Liver (tissue), 9 donors: Measurements from ENCODE around the gene LHX6. TPM values are rescaled to one million over a fixed set of nuclear protein-coding genes. Genes with fewer than 3 reads are reported as not detected.

Source experiments
- DNase-seq: peaks from one replicate; pipeline ENCODE4 v3.0.0-alpha.2; 2017; ENCODE audit warnings: low spot score
- H3K27ac ChIP-seq, 2 donors: one replicate each; pipeline ENCODE4 v1.7.0; 2013; ENCODE audit warnings: inconsistent platforms in 2 of 2, low read length in 2 of 2, control low read depth in 1 of 2, low read depth in 1 of 2, mild to moderate bottlenecking in 1 of 2
- H3K27me3 ChIP-seq, 4 donors: one replicate each; pipeline versions ENCODE4 v1.6.1 to v1.7.0; 2013; ENCODE audit warnings: low read length in 3 of 4, inconsistent platforms in 1 of 4, mild to moderate bottlenecking in 1 of 4, moderate library complexity in 1 of 4; ENCODE audit not compliant: control insufficient read depth in 4 of 4, insufficient read depth in 4 of 4
- H3K36me3 ChIP-seq, 4 donors: one replicate each; pipeline versions ENCODE4 v1.6.1 to v1.7.0; 2013; ENCODE audit warnings: low read length in 3 of 4, mild to moderate bottlenecking in 3 of 4, low read depth in 1 of 4, moderate library complexity in 1 of 4; ENCODE audit not compliant: control insufficient read depth in 4 of 4, insufficient read depth in 3 of 4
- H3K4me1 ChIP-seq, 4 donors: one replicate each; pipeline versions ENCODE4 v1.6.1 to v1.7.0; 2013; ENCODE audit warnings: low read length in 3 of 4, mild to moderate bottlenecking in 3 of 4, moderate library complexity in 1 of 4; ENCODE audit not compliant: control insufficient read depth in 4 of 4, insufficient read depth in 4 of 4
- H3K4me3 ChIP-seq, 3 donors: one replicate each; pipeline versions ENCODE4 v1.6.1 to v1.7.0; 2013; ENCODE audit warnings: low read length in 3 of 3, control low read depth in 1 of 3, low read depth in 1 of 3, mild to moderate bottlenecking in 1 of 3
- H3K9ac ChIP-seq, 2 donors: one replicate each; pipeline ENCODE4 v1.7.0; 2013; ENCODE audit warnings: low read length in 2 of 2, mild to moderate bottlenecking in 2 of 2, moderate library complexity in 2 of 2, control low read depth in 1 of 2, low read depth in 1 of 2
- H3K9me3 ChIP-seq, 4 donors: one replicate each; pipeline versions ENCODE4 v1.6.1 to v1.7.0; 2013; ENCODE audit warnings: low read length in 3 of 4; ENCODE audit not compliant: control insufficient read depth in 4 of 4
- EGR1 ChIP-seq, 2 donors: IDR thresholded peaks; 2 replicates each; pipeline ENCODE4 v1.6.1; 2016 to 2018; ENCODE audit warnings: antibody characterized with exemption in 2 of 2, low read depth in 2 of 2
- FOXA2 ChIP-seq: IDR thresholded peaks from 2 replicates; pipeline ENCODE4 v1.6.1; 2016; ENCODE audit warnings: antibody characterized with exemption
- GABPA ChIP-seq, 2 donors: IDR thresholded peaks in 1 of 2; conservative IDR thresholded peaks in 1 of 2; 2 replicates each; pipeline ENCODE4 v1.6.1; 2016; ENCODE audit warnings: antibody characterized with exemption in 2 of 2, mild to moderate bottlenecking in 1 of 2, moderate library complexity in 1 of 2
- HNF4A ChIP-seq, 2 donors: conservative IDR thresholded peaks; 2 replicates each; pipeline ENCODE4 v1.6.1; 2016; ENCODE audit warnings: antibody characterized with exemption in 2 of 2, mild to moderate bottlenecking in 2 of 2
- JUND ChIP-seq, 2 donors: IDR thresholded peaks; 2 replicates each; pipeline ENCODE4 v1.6.1; 2016; ENCODE audit warnings: antibody characterized with exemption in 2 of 2
- RAD21 ChIP-seq, 2 donors: IDR thresholded peaks; 2 replicates each; pipeline ENCODE4 v1.6.1; 2016; ENCODE audit warnings: antibody characterized with exemption in 2 of 2, mild to moderate bottlenecking in 2 of 2
- RXRA ChIP-seq, 2 donors: IDR thresholded peaks; 2 replicates each; pipeline ENCODE4 v1.6.1; 2017 to 2018; ENCODE audit warnings: antibody characterized with exemption in 2 of 2, mild to moderate bottlenecking in 1 of 2
- SP1 ChIP-seq: IDR thresholded peaks from 2 replicates; pipeline ENCODE4 v1.6.1; 2018; ENCODE audit warnings: antibody characterized with exemption, mild to moderate bottlenecking
- TAF1 ChIP-seq: conservative IDR thresholded peaks from 2 replicates; pipeline ENCODE4 v1.6.1; 2016; ENCODE audit warnings: antibody characterized with exemption, mild to moderate bottlenecking
- YY1 ChIP-seq: IDR thresholded peaks from 2 replicates; pipeline ENCODE4 v1.6.1; 2016; ENCODE audit warnings: antibody characterized with exemption, mild to moderate bottlenecking
- WGBS: extraction: QIAGEN DNeasy Blood & Tissue Kit; methylation state at CpG from one replicate; pipeline ENCODE4 v1.1.7; 2013; 5-methylcytosine and 5-hydroxymethylcytosine counted together
- polyA plus RNA-seq, 2 donors: library from polyadenylated mRNA; stranded (reverse) in 1 of 2; unstranded in 1 of 2; fragments of 200-250 nt in 1 of 2; fragments of >200 nt in 1 of 2; fragmentation: Nextera tagmentation in 1 of 2; extraction: Ambion mirVana in 1 of 2; gene quantifications; one replicate each; pipeline versions ENCODE4 v1.2.1 to v1.2.3, GENCODE V29; 2013 to 2015
- total RNA-seq, 2 donors: library from RNA; depleted of rRNA; stranded (reverse); fragments of >200 nt; gene quantifications; one replicate each; pipeline ENCODE4 v1.2.3, GENCODE V29; 2014
- TF ChIP-seq, protein P1 (sequence below): IDR thresholded peaks from 2 replicates; pipeline ENCODE4 v1.6.1; 2016; ENCODE audit warnings: antibody characterized with exemption
- TF ChIP-seq, protein P2 (sequence below): fragments of 150-350 bp; IDR thresholded peaks from 2 replicates; pipeline ENCODE4 v1.5.1; 2017; ENCODE audit warnings: improper control_type of control experiment, low read depth, low read length; ENCODE audit not compliant: missing input control
- donor health status: healthy.
- donor health status: healthy.
- donor health status: healthy.
- donor health status: healthy.
- donor health status: healthy.

LHX6 gene
- total and polyA plus RNA-seq, 4 donors, result 0.05 to 0.33 (median 0.18) TPM

DNA sequence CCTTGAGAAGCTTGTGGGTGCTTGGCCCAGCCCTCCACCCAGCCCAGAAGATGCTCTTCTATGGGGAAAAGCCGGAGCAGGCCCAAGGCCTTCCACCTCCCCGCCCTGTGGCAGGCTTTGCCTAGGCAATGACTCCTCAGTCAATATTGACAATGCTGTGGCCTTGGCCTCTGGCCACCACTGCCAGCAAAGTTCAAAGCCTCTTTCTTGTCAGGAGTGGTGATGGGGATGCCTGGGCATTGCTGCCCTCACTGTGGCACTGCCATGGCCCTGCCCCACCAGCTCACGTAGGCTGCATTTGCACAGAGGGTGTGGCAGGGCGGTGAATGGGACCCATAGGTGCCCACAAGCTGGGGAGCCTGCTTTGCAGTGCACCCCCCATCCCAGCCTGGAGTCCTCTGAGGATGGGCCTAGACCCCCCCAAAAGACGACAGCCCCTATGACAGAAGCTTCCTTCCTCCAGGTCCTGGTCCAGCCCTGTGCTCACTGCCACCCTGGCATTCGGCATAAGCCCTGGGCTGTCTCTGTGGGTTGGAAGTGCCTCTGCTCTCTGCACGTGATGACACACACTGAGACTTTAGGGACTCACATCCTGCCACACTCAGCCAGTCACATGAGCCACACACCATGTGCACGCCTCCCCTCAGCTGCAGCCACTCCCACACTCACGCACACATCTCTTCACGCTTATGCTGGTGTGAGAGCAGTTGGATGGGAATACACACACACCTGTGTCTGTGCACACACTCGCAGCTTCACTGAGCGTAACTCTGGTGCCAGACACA is 38.0 kb downstream of the LHX6 start:
- no peaks in the 10 kb centered on the region for H3K4me1 ChIP-seq
- TF ChIP-seq, protein P1, sequence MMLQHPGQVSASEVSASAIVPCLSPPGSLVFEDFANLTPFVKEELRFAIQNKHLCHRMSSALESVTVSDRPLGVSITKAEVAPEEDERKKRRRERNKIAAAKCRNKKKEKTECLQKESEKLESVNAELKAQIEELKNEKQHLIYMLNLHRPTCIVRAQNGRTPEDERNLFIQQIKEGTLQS, result no peak
- TF ChIP-seq HNF4A (conservative IDR thresholded peaks at IDR 0.05), result peak in 1 of 2 donors; percentile 14
- H3K9me3 ChIP-seq, result no peaks in the 10 kb centered on the region
- DNase-seq, result no peak
- no peak overlapping the region for H3K9ac ChIP-seq
- no peak overlapping the region for H3K27ac ChIP-seq
- no peaks in the 10 kb centered on the region for H3K27me3 ChIP-seq
- H3K36me3 ChIP-seq, result no peaks in the 10 kb centered on the region
- WGBS, result 77% methylated on average over 12 of the region's 12 CpGs
- H3K4me3 ChIP-seq, result no peak overlapping the region

DNA sequence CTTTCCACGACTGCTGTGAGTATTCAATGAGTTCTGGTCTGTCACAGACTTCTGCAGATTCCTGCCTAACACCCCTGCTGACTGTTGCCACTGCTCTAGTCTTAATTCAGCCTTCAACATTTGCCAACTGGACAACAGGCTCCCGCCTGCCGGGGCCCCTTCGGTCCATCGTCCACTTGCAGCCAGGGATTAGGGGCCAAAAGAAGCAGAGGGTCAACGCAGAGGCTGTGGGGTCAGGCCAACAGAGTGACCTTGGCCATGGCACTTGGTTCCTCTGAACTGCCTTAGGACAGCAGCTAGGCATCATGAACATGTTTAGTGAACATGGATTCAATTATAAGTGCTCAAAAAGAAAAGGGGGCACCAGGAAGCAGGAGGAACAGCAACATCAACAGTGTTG is 40.4 kb downstream of the LHX6 start:
- no peak overlapping the region for H3K4me3 ChIP-seq
- TF ChIP-seq FOXA2 (no peak), EGR1 (IDR thresholded peaks at IDR 0.05; ENCODE audit: low read depth in 2 of 2) (no peak), TAF1 (no peak), YY1 (no peak), HNF4A (conservative IDR thresholded peaks at IDR 0.05) (no peak)
- DNase-seq, result no peak
- H3K27ac ChIP-seq, result no peak overlapping the region
- 86% methylated on average over 6 of the region's 6 CpGs for WGBS
- H3K9me3 ChIP-seq, result no peaks in the 10 kb centered on the region
- H3K27me3 ChIP-seq, result no peaks in the 10 kb centered on the region
- no peaks in the 10 kb centered on the region for H3K4me1 ChIP-seq
- H3K36me3 ChIP-seq, result no peaks in the 10 kb centered on the region
- H3K9ac ChIP-seq, result no peak overlapping the region

DNA sequence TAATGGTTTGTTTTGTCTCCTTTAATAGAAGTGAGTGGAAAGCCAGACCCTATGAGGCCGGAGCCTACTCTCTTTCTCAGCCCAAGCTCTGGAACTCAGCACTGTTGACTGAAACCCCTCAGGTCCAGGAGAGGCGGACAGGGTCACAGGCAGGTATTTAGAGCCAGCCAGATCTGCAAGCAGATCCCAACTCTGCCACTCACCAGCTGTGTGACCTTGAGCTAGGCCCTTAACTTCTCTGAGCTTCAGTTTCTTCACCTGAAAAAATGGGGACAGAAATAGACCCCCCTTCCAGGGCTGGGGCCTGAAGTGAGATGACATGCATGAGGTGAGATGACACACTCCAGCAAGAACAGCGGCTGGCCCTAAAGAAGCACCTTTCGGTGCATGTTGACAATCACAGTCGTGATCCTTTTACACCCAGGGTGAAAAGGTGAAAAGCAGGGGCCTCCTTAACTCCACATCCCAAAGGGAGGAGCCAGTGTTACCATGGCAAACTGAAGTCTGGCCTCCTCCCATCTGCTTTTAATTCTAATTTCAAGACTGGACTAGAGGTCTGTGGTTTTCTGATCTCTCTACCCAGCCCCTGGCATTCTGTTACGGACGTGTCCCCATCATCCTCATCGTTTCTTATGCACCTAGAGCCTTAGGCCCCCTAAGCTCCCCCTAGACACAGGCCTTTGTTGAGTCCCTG is 41.8 kb downstream of the LHX6 start:
- H3K36me3 ChIP-seq, result no peaks in the 10 kb centered on the region
- no peak overlapping the region for H3K27ac ChIP-seq
- no peak overlapping the region for H3K4me3 ChIP-seq
- H3K9ac ChIP-seq, result no peak overlapping the region
- TF ChIP-seq RAD21 (IDR thresholded peaks at IDR 0.05) (no peak), JUND (IDR thresholded peaks at IDR 0.05) (no peak), SP1 (no peak), RXRA (IDR thresholded peaks at IDR 0.05) (no peak), GABPA (IDR thresholded peaks at IDR 0.05 in 1 of 2, conservative IDR thresholded peaks at IDR 0.05 in 1 of 2) (no peak), YY1 (no peak), EGR1 (IDR thresholded peaks at IDR 0.05; ENCODE audit: low read depth in 2 of 2) (no peak)
- TF ChIP-seq, protein P1, result no peak
- TF ChIP-seq, protein P2, sequence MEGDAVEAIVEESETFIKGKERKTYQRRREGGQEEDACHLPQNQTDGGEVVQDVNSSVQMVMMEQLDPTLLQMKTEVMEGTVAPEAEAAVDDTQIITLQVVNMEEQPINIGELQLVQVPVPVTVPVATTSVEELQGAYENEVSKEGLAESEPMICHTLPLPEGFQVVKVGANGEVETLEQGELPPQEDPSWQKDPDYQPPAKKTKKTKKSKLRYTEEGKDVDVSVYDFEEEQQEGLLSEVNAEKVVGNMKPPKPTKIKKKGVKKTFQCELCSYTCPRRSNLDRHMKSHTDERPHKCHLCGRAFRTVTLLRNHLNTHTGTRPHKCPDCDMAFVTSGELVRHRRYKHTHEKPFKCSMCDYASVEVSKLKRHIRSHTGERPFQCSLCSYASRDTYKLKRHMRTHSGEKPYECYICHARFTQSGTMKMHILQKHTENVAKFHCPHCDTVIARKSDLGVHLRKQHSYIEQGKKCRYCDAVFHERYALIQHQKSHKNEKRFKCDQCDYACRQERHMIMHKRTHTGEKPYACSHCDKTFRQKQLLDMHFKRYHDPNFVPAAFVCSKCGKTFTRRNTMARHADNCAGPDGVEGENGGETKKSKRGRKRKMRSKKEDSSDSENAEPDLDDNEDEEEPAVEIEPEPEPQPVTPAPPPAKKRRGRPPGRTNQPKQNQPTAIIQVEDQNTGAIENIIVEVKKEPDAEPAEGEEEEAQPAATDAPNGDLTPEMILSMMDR, result no peak
- no peaks in the 10 kb centered on the region for H3K4me1 ChIP-seq
- H3K27me3 ChIP-seq, result no peaks in the 10 kb centered on the region
- no peak for DNase-seq
- H3K9me3 ChIP-seq, result no peaks in the 10 kb centered on the region
- 93% methylated on average over 8 of the region's 8 CpGs for WGBS
